ENCODE data around the gene SLC35F6. TPM values are rescaled to one million over a fixed set of nuclear protein-coding genes. Genes with fewer than 3 reads are reported as not detected.

Gene SLC35F6
- total RNA-seq, 1 experiment from 2014 or later: 10.3 TPM

DNA sequence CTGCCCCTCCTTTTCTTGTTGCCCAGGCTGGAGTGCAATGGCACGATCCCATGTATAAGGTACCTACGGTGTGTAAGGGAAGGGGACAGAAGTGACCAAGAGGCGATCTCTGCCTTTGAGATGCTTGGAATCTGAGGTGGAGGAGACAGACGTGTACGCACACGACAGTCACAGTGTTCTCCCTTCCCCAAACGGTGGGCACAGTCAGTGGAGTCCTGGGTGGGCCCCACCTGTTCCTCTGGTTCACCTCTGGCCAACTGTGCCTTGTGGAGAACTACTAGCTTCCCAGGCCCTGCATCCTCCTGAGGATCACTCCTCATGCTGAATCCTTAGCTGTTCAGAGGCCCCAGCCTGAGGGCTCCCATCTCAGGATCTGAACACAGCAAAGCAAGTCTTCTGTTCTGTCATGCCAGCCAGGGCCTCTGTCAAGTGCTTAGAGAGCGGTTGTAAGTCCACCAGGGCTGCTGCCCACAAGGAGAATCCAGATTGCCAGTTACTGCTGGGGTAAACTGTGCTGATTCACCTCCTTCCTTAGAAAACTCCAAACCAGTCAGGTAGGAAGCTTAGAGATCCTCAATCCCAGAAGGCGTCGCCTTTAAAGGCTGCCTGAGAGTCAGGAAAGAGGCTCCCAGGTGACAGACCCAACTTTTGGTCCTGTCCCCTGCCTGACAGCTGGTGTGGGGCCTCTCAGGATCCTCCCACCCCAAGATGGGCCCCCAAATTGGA lies 1.6 kb downstream of the SLC35F6 start:
- POLR2A ChIA-PET: no interaction called here
- CTCF ChIA-PET: interaction anchor here (1.1 kb wide), 1 partner anchor 78 kb away, joined by 3 read pairs; no protein-coding TSS in a partner anchor
- DNase-seq (ENCODE audit: low spot score): no peak

DNA sequence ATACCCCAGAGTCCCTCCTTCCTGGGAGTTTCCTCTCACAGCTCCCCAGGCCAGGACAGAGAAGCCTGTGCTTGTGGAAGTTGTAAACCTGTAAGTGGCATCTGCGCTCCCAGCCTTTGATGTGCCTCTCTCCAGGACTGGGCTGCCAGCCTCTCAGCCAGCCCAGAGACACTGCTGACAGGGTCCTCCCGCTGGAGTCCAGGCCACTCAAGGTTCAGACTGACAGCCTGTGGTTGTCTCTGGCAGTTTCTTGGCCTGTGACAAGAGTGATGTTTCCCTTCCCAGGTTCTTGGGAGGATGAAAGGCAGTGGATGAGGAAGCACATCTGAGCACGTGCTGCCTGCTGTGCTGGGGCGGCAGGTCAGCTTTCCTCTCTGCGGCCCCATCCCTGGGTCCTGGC lies 3.0 kb downstream of the SLC35F6 start:
- no peak overlapping the region for H3K27ac Mint-ChIP-seq
- CTCF ChIA-PET: no interaction called here
- ATAC-seq (no peak), DNase-seq (ENCODE audit: low spot score) (no peak)
- POLR2A ChIA-PET: no interaction called here
- TF ChIP-seq NR1H2 (CRISPR knock-in tag; IDR thresholded peaks at IDR 0.05) (no peak), ZNF423 (CRISPR knock-in tag; IDR thresholded peaks at IDR 0.05) (peak; percentile 37; the same call in 1 of the 2 replicates)
- no peaks in the 10 kb centered on the region for H3K36me3 Mint-ChIP-seq
- H3K27me3 Mint-ChIP-seq (ENCODE audit: low read depth): peaks cover 14% of the 10 kb centered on the region
- peaks cover 7% of the 10 kb centered on the region for H3K4me1 Mint-ChIP-seq
- H3K9me3 Mint-ChIP-seq: no peaks in the 10 kb centered on the region
- H3K4me3 Mint-ChIP-seq: no peak overlapping the region

More for the DNA sequence above, 1.6 kb downstream of the SLC35F6 start:
- Mint-ChIP-seq H3K36me3 (no peaks in the 10 kb centered on the region), H3K4me1 (peaks cover 7% of the 10 kb centered on the region), H3K4me3 (peak overlapping the region; percentile 88), H3K27me3 (ENCODE audit: low read depth) (peaks cover 14% of the 10 kb centered on the region), H3K27ac (no peak overlapping the region), H3K9me3 (no peaks in the 10 kb centered on the region)
- TF ChIP-seq FOXK1 (CRISPR knock-in tag; IDR thresholded peaks at IDR 0.05): no peak
- no peak for TF ChIP-seq RORB (CRISPR knock-in tag; IDR thresholded peaks at IDR 0.05)
- TF ChIP-seq SOX15 (CRISPR knock-in tag; IDR thresholded peaks at IDR 0.05): no peak
- TF ChIP-seq EMX1 (CRISPR knock-in tag; IDR thresholded peaks at IDR 0.05): no peak
- no peak for TF ChIP-seq ZBTB21 (CRISPR knock-in tag; IDR thresholded peaks at IDR 0.05; ENCODE audit: borderline replicate concordance)
- TF ChIP-seq, protein P1, sequence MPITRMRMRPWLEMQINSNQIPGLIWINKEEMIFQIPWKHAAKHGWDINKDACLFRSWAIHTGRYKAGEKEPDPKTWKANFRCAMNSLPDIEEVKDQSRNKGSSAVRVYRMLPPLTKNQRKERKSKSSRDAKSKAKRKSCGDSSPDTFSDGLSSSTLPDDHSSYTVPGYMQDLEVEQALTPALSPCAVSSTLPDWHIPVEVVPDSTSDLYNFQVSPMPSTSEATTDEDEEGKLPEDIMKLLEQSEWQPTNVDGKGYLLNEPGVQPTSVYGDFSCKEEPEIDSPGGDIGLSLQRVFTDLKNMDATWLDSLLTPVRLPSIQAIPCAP (CRISPR knock-in tag; IDR thresholded peaks at IDR 0.05): no peak
- no peak for TF ChIP-seq SP1 (CRISPR knock-in tag; conservative IDR thresholded peaks at IDR 0.05)
- TF ChIP-seq CBFB (CRISPR knock-in tag; IDR thresholded peaks at IDR 0.05; ENCODE audit: low read depth): no peak
- TF ChIP-seq ZNF671 (CRISPR knock-in tag; IDR thresholded peaks at IDR 0.05): no peak
- no peak for TF ChIP-seq FOXJ3 (CRISPR knock-in tag; IDR thresholded peaks at IDR 0.05; ENCODE audit: borderline replicate concordance)
- no peak for TF ChIP-seq ZNF232 (CRISPR knock-in tag; IDR thresholded peaks at IDR 0.05)
- no peak for TF ChIP-seq GRHL2 (CRISPR knock-in tag; IDR thresholded peaks at IDR 0.05; ENCODE audit: insufficient replicate concordance, severe bottlenecking)
- TF ChIP-seq SMAD3 (CRISPR knock-in tag; IDR thresholded peaks at IDR 0.05; ENCODE audit: borderline replicate concordance): no peak
- no peak for TF ChIP-seq NFE2L1 (CRISPR knock-in tag; IDR thresholded peaks at IDR 0.05)
- no peak for ATAC-seq

- ATAC-seq (no peak), DNase-seq (ENCODE audit: low spot score) (no peak)
- Mint-ChIP-seq H3K9me3 (no peaks in the 10 kb centered on the region), H3K4me3 (no peak overlapping the region), H3K36me3 (no peaks in the 10 kb centered on the region), H3K27me3 (ENCODE audit: low read depth) (peaks cover 13% of the 10 kb centered on the region), H3K27ac (no peak overlapping the region), H3K4me1 (peaks cover 7% of the 10 kb centered on the region)
- CTCF ChIA-PET: no interaction called here
- TF ChIP-seq CREM (CRISPR knock-in tag; IDR thresholded peaks at IDR 0.05) (no peak), PREB (CRISPR knock-in tag; IDR thresholded peaks at IDR 0.05; ENCODE audit: borderline replicate concordance) (no peak), ETV6 (CRISPR knock-in tag; IDR thresholded peaks at IDR 0.05) (no peak), CBFB (CRISPR knock-in tag; IDR thresholded peaks at IDR 0.05; ENCODE audit: low read depth) (no peak), PRDM15 (CRISPR knock-in tag; IDR thresholded peaks at IDR 0.05) (no peak), MYBL2 (CRISPR knock-in tag; IDR thresholded peaks at IDR 0.05) (no peak), FOXP1 (CRISPR knock-in tag; IDR thresholded peaks at IDR 0.05; ENCODE audit: borderline replicate concordance) (no peak), OVOL2 (CRISPR knock-in tag; IDR thresholded peaks at IDR 0.05; ENCODE audit: borderline replicate concordance) (no peak), CREB1 (CRISPR knock-in tag; IDR thresholded peaks at IDR 0.05) (no peak), RELA (CRISPR knock-in tag; IDR thresholded peaks at IDR 0.05; ENCODE audit: borderline replicate concordance) (no peak)
- TF ChIP-seq, protein P2, sequence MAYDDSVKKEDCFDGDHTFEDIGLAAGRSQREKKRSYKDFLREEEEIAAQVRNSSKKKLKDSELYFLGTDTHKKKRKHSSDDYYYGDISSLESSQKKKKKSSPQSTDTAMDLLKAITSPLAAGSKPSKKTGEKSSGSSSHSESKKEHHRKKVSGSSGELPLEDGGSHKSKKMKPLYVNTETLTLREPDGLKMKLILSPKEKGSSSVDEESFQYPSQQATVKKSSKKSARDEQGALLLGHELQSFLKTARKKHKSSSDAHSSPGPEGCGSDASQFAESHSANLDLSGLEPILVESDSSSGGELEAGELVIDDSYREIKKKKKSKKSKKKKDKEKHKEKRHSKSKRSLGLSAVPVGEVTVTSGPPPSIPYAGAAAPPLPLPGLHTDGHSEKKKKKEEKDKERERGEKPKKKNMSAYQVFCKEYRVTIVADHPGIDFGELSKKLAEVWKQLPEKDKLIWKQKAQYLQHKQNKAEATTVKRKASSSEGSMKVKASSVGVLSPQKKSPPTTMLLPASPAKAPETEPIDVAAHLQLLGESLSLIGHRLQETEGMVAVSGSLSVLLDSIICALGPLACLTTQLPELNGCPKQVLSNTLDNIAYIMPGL (CRISPR knock-in tag; IDR thresholded peaks at IDR 0.05): no peak
- POLR2A ChIA-PET: no interaction called here
Observed at GRCh38 chr2:26767894-26768487, 3.9 kb downstream of the SLC35F6 start.
